ENCODE results near the gene CD59.

The CD59 gene

GRCh38 chr11:33736148-33736812 lies at the start of gene CD59:
CD59 (minus strand) TSS chr11:33736423; CDS start chr11:33722445, 13,978 bp downstream.
- DNase-seq (ENCODE audit: low spot score) = peak; percentile 89

DNA sequence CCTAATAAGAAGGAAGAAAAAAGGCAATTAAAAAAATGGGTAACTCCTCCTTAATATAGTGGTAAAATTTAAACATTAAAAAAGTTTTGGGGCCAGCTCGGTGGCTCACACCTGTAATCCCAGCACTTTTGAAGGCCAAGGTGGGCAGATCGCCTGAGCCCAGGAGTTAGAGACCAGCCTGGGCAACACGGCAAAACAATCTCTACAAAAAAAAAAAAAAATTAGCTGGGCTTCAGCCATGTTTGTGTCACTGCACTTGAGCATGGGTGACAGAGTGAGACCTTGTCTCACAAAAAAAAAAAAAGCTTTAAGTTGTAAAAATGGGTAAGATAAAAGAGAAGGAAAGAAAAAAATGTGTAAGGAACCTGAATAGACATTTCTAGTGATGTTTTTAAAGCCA lies 49.4 kb upstream of the CD59 start:
- no peak for DNase-seq (ENCODE audit: low spot score)

- no peak for DNase-seq (ENCODE audit: low spot score)
Observed at GRCh38 chr11:33779849-33780528, 43.8 kb upstream of the CD59 start.

GRCh38 chr11:33778675-33779074 lies 42.5 kb upstream of the CD59 start:
- no peak for DNase-seq (ENCODE audit: low spot score)

DNA sequence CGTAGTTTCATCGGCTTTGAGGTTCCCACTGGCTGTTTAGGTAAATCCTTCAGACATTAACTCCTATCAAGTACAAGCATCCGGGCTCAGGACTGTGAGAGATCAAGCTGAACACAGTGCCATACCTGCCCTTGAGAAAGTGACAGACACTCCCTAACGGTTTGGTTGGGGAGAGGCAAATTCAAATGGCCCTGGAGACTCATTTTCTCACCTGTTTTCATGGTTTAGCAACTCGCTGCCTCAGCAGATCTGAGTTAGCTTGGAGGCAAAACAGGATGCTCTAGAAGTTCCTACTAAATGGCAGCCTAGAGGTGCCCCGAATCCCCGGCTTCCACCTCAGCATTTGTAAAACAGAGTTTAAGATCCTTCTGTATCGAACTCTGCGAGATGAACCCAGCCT lies 41.7 kb upstream of the CD59 start:
- DNase-seq (ENCODE audit: low spot score) = no peak

DNA sequence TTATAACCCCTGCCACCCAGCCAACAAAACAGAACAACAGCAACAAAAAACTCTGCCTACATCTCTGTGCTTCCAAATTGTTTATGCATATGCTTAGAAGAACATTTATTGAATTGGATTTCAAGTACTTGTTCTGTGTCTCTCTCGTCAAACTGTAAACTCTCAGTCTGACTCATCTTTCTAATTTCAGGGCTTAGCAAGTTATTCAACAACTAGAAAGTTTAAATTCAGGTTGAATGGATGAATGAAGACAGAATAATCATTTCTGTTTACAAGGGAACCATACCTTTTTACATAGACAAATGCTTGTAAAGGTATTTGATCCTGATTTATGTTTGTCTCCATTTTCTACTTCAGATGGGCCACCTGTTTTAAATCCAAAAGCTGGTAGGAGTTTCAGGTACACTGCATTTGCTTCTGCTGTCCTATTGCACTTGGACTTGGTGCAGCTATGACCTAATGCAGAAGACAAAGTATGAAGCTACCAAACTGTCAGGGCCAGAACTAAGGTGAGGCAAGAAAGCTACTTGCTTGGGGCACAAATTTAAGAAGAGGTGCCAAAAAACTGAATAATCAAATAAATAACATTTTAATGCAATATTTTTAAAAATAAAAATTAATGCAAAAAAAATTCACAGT lies 39.7 kb upstream of the CD59 start:
- no peak for DNase-seq (ENCODE audit: low spot score)

GRCh38 chr11:33775467-33775807 lies 39.2 kb upstream of the CD59 start:
- no peak for DNase-seq (ENCODE audit: low spot score)

- DNase-seq (ENCODE audit: low spot score) = no peak
Observed at GRCh38 chr11:33774736-33775466, 38.7 kb upstream of the CD59 start.

DNA sequence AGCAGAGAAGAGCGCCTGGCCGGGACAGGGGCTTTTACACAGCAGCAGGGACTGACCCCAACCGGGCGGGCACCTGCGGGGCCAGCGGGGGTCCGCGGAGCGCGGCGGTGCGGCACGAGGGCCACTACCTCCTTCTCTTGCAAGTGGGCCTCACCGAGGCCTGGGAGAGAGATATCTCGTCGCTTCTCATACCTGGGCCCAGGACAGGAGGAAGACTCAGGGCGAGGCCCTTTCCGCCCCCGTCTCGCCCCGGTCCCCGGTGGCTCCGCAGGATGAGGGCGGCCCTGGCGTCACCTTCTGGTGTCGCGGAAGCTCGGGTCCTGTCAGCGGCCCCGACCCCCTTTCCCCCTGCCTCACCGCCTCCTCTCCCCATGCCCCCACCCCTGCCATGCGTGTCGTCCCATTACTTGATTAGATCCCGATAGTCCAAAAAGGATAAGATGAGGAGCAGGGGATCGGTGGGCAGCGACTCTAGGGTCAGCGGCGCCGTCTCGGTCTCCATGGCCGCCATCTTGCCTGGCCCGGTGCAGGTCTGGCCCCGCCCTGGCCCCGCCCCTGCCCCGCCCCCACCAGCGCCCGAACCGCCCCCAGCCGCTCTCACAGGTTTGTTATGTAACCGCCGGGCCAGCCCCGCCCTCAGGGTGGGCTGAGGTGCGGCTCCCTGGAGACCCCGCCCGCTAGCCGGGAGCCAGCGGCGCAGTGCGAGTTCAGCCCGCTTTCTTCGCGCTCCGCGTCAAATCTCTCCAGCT lies 37.9 kb upstream of the CD59 start, which contains the start of gene FBXO3:
Gene FBXO3 (minus strand): TSS at position 534 of the 749 bp plus-strand sequence. CDS start 23 bp downstream, at position 511.
- peak; percentile 84 for DNase-seq (ENCODE audit: low spot score)

DNA sequence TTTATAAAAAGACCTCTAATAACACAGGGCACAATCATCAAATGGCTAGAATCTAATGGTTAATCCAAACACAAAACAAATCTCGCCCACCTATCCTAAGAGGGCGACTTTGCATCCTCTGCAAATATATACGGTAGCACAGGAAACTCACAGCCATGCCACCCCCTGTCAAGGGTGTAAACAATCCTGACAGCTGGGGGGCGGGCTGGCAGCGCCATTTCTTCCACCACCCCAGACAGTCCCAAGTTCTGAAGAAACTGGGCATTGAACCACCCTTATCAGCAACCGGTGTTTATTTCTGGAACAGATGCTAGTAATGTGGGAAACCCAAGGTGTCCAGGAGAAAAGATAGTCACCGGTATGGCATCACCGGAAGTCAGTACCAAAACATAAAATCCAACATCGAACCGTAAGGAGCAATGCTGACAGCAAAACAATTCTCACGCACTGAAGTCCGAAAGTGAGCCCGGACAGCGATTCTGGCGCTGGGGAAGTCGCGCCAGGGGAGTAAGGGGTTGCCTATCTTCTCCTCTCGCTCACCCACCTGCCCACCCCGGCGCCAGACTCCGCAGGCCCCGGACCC lies 37.3 kb upstream of the CD59 start:
- DNase-seq (ENCODE audit: low spot score) = peak; percentile 31

DNA sequence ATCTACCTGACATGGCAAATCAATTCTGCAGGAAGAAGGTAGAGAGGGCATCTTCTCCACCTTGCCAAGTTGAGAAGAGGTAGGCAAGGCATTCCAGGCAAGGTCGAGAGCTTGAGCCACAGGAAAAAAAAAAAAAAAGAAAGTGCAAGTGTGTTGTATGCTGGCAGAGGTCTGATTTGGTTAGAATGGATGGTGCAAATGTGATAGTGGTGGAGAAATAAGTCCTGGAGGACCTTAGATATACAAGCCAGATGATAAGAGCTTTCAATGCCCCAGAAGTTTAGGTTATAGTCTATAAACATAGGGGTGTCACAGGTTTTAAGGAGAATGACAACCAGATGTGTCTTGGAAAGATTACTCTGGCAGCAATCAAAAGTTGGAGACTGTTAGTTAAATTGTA lies 36.6 kb upstream of the CD59 start:
- DNase-seq (ENCODE audit: low spot score) = no peak

- DNase-seq (ENCODE audit: low spot score) = no peak
Observed at GRCh38 chr11:33772300-33772699, 36.1 kb upstream of the CD59 start.

- no peak for DNase-seq (ENCODE audit: low spot score)
Observed at GRCh38 chr11:33770236-33770635, 34.0 kb upstream of the CD59 start.

DNA sequence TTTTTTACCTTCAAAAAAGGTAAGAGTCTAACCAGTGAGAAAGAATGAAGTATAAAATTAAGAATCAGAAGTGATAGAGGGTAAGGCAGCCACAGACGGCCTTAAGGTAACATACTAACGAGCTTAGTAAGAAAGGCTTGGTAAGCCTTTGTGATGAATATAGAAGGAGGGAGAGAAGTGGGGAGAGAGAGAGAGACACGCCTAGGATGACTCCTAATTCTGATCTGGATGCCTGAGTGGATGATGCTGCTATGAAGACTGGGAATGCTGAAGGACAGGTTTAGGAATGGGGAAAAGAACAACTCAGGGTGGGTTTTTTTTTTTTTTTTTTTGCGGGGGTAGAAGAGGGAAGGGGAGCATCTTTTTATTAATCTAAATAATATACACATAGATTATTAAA lies 33.3 kb upstream of the CD59 start:
- no peak for DNase-seq (ENCODE audit: low spot score)

GRCh38 chr11:33767624-33768023 lies 31.4 kb upstream of the CD59 start:
- DNase-seq (ENCODE audit: low spot score) = no peak

DNA sequence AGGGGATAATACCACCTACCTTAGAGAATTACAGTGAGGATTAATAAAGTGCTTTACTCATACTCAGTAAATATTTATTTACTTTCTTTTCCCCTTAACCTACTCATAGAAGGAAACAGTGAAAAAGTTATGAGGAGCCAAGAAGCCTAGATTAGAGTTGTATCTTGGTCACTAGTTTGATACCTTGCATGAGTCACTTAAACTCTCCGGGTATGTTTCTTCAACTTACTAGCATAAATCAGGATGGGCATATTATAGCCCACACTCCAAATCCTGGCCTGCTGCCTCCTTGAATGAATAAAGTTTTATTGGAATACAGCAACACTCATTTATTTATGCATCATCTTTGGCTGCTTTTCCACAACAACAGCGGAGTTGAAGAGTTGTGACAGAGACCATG lies 29.9 kb upstream of the CD59 start:
- DNase-seq (ENCODE audit: low spot score) = no peak

- DNase-seq (ENCODE audit: low spot score) = no peak
Observed at GRCh38 chr11:33761471-33761870, 25.2 kb upstream of the CD59 start.

GRCh38 chr11:33753304-33753967 lies 17.2 kb upstream of the CD59 start:
- DNase-seq (ENCODE audit: low spot score) = no peak

- no peak for DNase-seq (ENCODE audit: low spot score)
Observed at GRCh38 chr11:33751878-33752277, 15.7 kb upstream of the CD59 start.

- DNase-seq (ENCODE audit: low spot score) = no peak
Observed at GRCh38 chr11:33747979-33748378, 11.8 kb upstream of the CD59 start.

DNA sequence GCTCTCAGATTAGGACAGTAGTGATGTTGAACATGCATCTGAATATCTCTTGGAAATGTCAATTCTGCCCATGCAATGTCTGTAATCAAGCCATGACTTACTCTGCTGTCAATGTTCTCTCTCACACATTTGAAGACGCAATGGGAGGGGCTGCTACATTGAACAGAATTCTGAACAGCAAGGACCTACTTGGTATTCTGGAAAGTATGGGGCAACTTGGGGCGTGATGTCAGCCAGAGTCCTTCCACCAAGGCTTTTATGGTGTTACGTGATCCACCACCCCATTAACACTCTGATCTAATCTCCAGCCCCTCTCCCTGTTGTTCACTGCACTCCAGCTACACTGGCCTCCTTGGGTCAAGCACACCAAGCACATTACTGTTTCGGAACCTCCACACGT lies 7.1 kb upstream of the CD59 start:
- no peak for DNase-seq (ENCODE audit: low spot score)
